Neuronal stem cell (in vitro differentiated cells): ENCODE measurements around the gene TUBB6.

Experiments used
- DNase-seq: peaks from one replicate; pipeline ENCODE4 v3.0.0-alpha.2; 2013; ENCODE audit warnings: low spot score
- H2AFZ ChIP-seq: one replicate; pipeline ENCODE4 v1.6.1; 2013; ENCODE audit warnings: mild to moderate bottlenecking, low read length, inconsistent platforms
- H2AK5ac ChIP-seq: 2 replicates; pipeline ENCODE4 v1.6.1; 2013; ENCODE audit warnings: low read depth, mild to moderate bottlenecking, inconsistent platforms, low read length, moderate library complexity, mixed read lengths
- H2BK120ac ChIP-seq: 2 replicates; pipeline ENCODE4 v1.6.1; 2013; ENCODE audit warnings: low read depth, mild to moderate bottlenecking, inconsistent platforms, low read length, moderate library complexity, mixed read lengths
- H2BK12ac ChIP-seq: one replicate; pipeline ENCODE4 v1.6.1; 2013; ENCODE audit warnings: low read length, inconsistent platforms
- H2BK15ac ChIP-seq: 2 replicates; pipeline ENCODE4 v1.6.1; 2013; ENCODE audit warnings: mild to moderate bottlenecking, low read length, inconsistent platforms, mixed read lengths
- H2BK5ac ChIP-seq: one replicate; pipeline ENCODE4 v1.6.1; 2013; ENCODE audit warnings: inconsistent platforms, mild to moderate bottlenecking, low read length, moderate library complexity
- H3K14ac ChIP-seq: one replicate; pipeline ENCODE4 v1.6.1; 2013; ENCODE audit warnings: low read length, inconsistent platforms
- H3K18ac ChIP-seq: 2 replicates; pipeline ENCODE4 v1.6.1; 2013; ENCODE audit warnings: low read length, inconsistent platforms
- H3K23ac ChIP-seq: 2 replicates; pipeline ENCODE4 v1.6.1; 2013; ENCODE audit warnings: low read depth, mild to moderate bottlenecking, mixed read lengths, low read length, inconsistent platforms; ENCODE audit not compliant: poor library complexity
- H3K27ac ChIP-seq: replicated peaks from 3 replicates; pipeline ENCODE4 v1.5.1; 2013; ENCODE audit warnings: low read length, inconsistent platforms
- H3K27me3 ChIP-seq, 3 experiments: 2 replicates each; pipeline ENCODE4 v1.6.1; 2013; ENCODE audit warnings: low read length in 3 of 3, mild to moderate bottlenecking in 2 of 3, inconsistent platforms in 1 of 3, low read depth in 1 of 3, mixed read lengths in 1 of 3, moderate library complexity in 1 of 3; ENCODE audit not compliant: control insufficient read depth in 3 of 3, insufficient read depth in 3 of 3
- H3K36me3 ChIP-seq, 2 donors: replicated peaks in 1 of 2; 2 replicates each; pipeline ENCODE4 v1.6.1; 2013; ENCODE audit warnings: low read length in 2 of 2; ENCODE audit not compliant: control insufficient read depth in 2 of 2, insufficient read depth in 2 of 2
- H3K4ac ChIP-seq: 2 replicates; pipeline ENCODE4 v1.6.1; 2013; ENCODE audit warnings: inconsistent platforms, mild to moderate bottlenecking, low read length, moderate library complexity
- H3K4me1 ChIP-seq, 2 donors: 1 replicate in 1 of 2; 2 replicates in 1 of 2; pipeline ENCODE4 v1.6.1; 2013; ENCODE audit warnings: low read length in 2 of 2, low read depth in 1 of 2; ENCODE audit not compliant: control insufficient read depth in 2 of 2, insufficient read depth in 1 of 2
- H3K4me2 ChIP-seq: one replicate; pipeline ENCODE4 v1.6.1; 2013; ENCODE audit warnings: mild to moderate bottlenecking, low read length, inconsistent platforms; ENCODE audit not compliant: insufficient read depth, poor library complexity, severe bottlenecking
- H3K4me3 ChIP-seq, 2 donors: 2 replicates each; pipeline ENCODE4 v1.5.1; 2013; ENCODE audit warnings: low read length in 2 of 2, mild to moderate bottlenecking in 2 of 2, inconsistent platforms in 1 of 2, moderate library complexity in 1 of 2
- H3K79me1 ChIP-seq: one replicate; pipeline ENCODE4 v1.6.1; 2013; ENCODE audit warnings: low read depth, mild to moderate bottlenecking, inconsistent platforms, low read length, moderate library complexity
- H3K9ac ChIP-seq: one replicate; pipeline ENCODE4 v1.6.1; 2013; ENCODE audit warnings: mild to moderate bottlenecking, low read depth, low read length, inconsistent platforms; ENCODE audit not compliant: poor library complexity
- H3K9me3 ChIP-seq, 2 donors: replicated peaks in 1 of 2; 2 replicates each; pipeline versions ENCODE3 to v1.6.1; 2013; ENCODE audit warnings: low read length in 2 of 2, mild to moderate bottlenecking in 2 of 2, inconsistent platforms in 1 of 2, low read depth in 1 of 2, mixed read lengths in 1 of 2, moderate library complexity in 1 of 2; ENCODE audit not compliant: control insufficient read depth in 2 of 2, insufficient read depth in 1 of 2
- H4K8ac ChIP-seq: one replicate; pipeline ENCODE4 v1.6.1; 2013; ENCODE audit warnings: low read depth, mild to moderate bottlenecking, inconsistent platforms, low read length, moderate library complexity
- H4K91ac ChIP-seq: one replicate; pipeline ENCODE4 v1.6.1; 2013; ENCODE audit warnings: low read length, low read depth, mild to moderate bottlenecking, inconsistent platforms; ENCODE audit not compliant: poor library complexity
- WGBS, 2 donors: extraction: QIAGEN DNeasy Blood & Tissue Kit; methylation state at CpG; one replicate each; pipeline ENCODE4 v1.1.7; 2013; ENCODE audit warnings: missing lambda C conversion rate in 2 of 2, mixed read lengths in 1 of 2; ENCODE audit not compliant: insufficient read length in 2 of 2, insufficient replicate concordance in 1 of 2; ENCODE audit errors: extremely low coverage in 2 of 2; 5-methylcytosine and 5-hydroxymethylcytosine counted together

Gene TUBB6

DNA sequence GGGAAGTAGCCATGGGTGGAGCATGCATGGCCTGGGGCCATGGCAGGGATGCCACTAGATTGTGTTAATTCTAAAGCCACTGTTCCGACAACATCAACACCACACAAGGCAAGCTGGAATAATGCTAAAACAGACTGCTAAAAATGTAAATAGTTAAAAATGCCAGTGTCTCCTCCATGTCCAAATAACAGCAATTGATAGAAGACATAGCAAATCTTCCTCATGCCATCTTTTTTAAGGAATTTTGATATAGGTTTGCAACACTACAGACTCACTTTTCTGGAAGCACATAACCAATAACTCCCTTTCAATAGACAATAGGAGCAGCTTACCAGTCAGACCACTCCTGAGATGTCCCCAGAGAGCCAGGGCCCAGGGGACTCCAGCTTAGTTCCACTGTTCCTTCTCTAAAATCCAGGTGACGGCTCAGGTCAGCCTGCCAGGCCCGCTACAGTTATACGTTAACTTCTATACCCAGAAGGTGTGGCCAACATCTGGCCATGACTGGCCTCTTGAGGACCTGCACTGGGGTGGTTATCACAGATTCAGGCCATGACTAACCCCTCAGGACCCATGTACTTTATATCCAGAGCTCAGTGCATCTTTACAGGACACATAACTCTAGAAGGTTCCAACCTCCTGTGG is 20.3 kb downstream of the TUBB6 start:
- Histone ChIP-seq H3K18ac (no peak overlapping the region), H2BK5ac (no peak overlapping the region), H4K91ac (no peak overlapping the region), H3K27ac (no peak overlapping the region), H3K23ac (no peak overlapping the region), H2BK120ac (no peak overlapping the region), H3K27me3 (no peaks in the 10 kb centered on the region), H3K14ac (no peak overlapping the region), H3K79me1 (peaks cover 5% of the 10 kb centered on the region), H3K9ac (no peak overlapping the region), H2AFZ (no peak overlapping the region), H4K8ac (no peak overlapping the region), H2BK12ac (no peak overlapping the region), H3K4me3 (no peak overlapping the region), H2BK15ac (no peak overlapping the region), H3K4me1 (peaks cover 0 to 4% of the 10 kb centered on the region in 2 donors), H3K4me2 (no peak overlapping the region), H3K4ac (no peak overlapping the region), H2AK5ac (no peak overlapping the region), H3K36me3 (peaks cover 37 to 76% of the 10 kb centered on the region in 2 donors), H3K9me3 (peaks cover 0 to 5% of the 10 kb centered on the region in 2 donors)
- WGBS, 2 donors: no CpG with 5 or more reads among the region's 4 CpGs
- no peak for DNase-seq

DNA sequence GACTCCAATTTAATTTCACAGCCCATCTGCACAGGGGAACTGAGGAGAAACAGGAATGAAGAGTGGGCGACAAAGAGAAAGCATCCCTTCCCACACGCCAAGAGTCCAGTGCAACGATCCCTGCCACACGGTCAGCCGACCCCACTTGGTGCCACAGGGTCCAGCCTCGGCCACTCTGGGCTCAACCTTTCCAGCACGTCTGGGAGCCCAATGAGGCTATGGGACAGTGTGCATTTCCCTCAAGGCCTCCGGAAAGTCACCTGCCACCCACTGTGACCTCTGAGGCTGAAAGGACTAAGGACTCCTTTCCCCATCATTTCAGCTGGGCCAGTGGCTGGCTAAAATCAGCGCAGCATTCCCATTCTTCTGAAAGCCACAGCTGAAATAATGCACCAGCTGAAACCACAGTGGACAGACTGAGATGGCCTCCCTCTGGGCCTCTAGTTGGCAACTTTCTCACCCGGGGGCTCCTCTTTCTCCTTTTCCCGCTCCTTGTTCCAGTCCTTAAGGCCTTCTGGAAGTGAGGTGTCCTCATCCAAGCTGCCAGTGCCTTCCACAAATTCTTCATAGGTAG is 21.2 kb downstream of the TUBB6 start:
- H2AFZ ChIP-seq: no peak overlapping the region
- no peak for DNase-seq
- no peak overlapping the region for H4K8ac ChIP-seq
- peaks cover 41 to 79% of the 10 kb centered on the region in 2 donors for H3K36me3 ChIP-seq
- H3K4me2 ChIP-seq: no peak overlapping the region
- H3K9ac ChIP-seq: no peak overlapping the region
- peaks cover 0 to 8% of the 10 kb centered on the region in 2 donors for H3K4me1 ChIP-seq
- H3K9me3 ChIP-seq: peaks cover 0 to 5% of the 10 kb centered on the region in 2 donors
- no peak overlapping the region for H3K4ac ChIP-seq
- H2BK15ac ChIP-seq: no peak overlapping the region
- H2BK12ac ChIP-seq: no peak overlapping the region
- no peak overlapping the region for H2AK5ac ChIP-seq
- no peak overlapping the region for H3K4me3 ChIP-seq
- H2BK120ac ChIP-seq: no peak overlapping the region
- no peak overlapping the region for H4K91ac ChIP-seq
- no peaks in the 10 kb centered on the region for H3K27me3 ChIP-seq
- H3K18ac ChIP-seq: no peak overlapping the region
- H3K79me1 ChIP-seq: peaks cover 5% of the 10 kb centered on the region
- no CpG with 5 or more reads among the region's 11 CpGs for WGBS, 2 donors
- H3K23ac ChIP-seq: no peak overlapping the region
- H3K14ac ChIP-seq: no peak overlapping the region
- no peak overlapping the region for H2BK5ac ChIP-seq
- H3K27ac ChIP-seq: no peak overlapping the region

GRCh38 chr18:12330766-12331165 is 22.7 kb downstream of the TUBB6 start:
- H3K4ac ChIP-seq: no peak overlapping the region
- no peak overlapping the region for H2BK12ac ChIP-seq
- H3K27ac ChIP-seq: no peak overlapping the region
- H4K8ac ChIP-seq: no peak overlapping the region
- no peak overlapping the region for H3K9ac ChIP-seq
- H2AK5ac ChIP-seq: no peak overlapping the region
- no peak overlapping the region for H2AFZ ChIP-seq
- WGBS, 2 donors: no CpG with 5 or more reads among the region's 4 CpGs
- H3K4me2 ChIP-seq: no peak overlapping the region
- no peak overlapping the region for H3K4me3 ChIP-seq
- peaks cover 7 to 24% of the 10 kb centered on the region in 2 donors for H3K4me1 ChIP-seq
- H2BK15ac ChIP-seq: no peak overlapping the region
- no peaks in the 10 kb centered on the region for H3K27me3 ChIP-seq
- H3K9me3 ChIP-seq: peaks cover 0 to 1% of the 10 kb centered on the region in 2 donors
- no peak overlapping the region for H2BK5ac ChIP-seq
- no peak overlapping the region for H2BK120ac ChIP-seq
- H3K36me3 ChIP-seq: peaks cover 30 to 79% of the 10 kb centered on the region in 2 donors
- no peak overlapping the region for H3K23ac ChIP-seq
- no peak overlapping the region for H3K18ac ChIP-seq
- H3K14ac ChIP-seq: no peak overlapping the region
- no peak overlapping the region for H4K91ac ChIP-seq
- no peak for DNase-seq
- H3K79me1 ChIP-seq: peaks cover 3% of the 10 kb centered on the region

DNA sequence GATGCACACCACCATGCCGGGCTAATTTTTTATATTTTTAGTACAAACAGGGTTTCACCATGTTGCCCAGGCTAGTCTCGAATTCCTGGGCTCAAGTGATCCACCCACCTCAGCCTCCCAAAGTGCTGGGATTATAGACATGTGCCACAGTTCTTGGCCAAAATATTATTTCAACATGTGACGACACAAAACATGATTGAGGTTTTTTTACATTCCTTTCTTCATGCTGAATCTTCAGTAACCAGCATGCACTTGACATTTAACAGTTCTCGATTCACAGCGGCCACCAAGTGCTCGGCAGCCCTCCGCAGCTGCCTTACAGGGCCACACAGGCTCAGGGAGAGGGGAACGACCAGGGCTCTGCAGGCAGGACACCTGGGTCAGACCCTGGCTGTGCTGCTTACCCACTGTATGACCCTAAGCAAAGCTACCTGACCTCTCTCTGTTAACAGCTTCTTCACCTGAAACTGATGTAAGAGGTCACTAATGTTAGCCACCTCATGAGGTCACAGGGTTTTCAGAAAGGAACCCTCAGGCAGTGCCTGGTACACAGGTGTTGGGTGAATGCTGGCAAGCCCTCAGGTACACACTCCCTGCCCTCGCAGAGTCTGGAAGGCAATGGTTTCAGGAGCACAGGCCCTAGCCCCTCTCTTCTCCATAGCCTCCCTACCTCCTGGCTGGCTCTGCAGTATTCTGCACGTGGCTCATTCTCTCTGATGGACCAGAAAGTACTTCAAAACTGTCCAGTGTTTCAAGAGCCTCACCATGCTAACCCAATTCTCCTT is 25.7 kb downstream of the TUBB6 start:
- Histone ChIP-seq H3K18ac (no peak overlapping the region), H3K4me3 (no peak overlapping the region), H3K79me1 (peaks cover 2% of the 10 kb centered on the region), H3K4ac (no peak overlapping the region), H3K27me3 (no peaks in the 10 kb centered on the region), H2AK5ac (no peak overlapping the region), H4K8ac (no peak overlapping the region), H3K9me3 (peaks cover 4 to 10% of the 10 kb centered on the region in 2 donors), H2BK12ac (peak overlapping the region; percentile 26), H3K4me1 (peaks cover 15 to 20% of the 10 kb centered on the region in 2 donors), H2BK5ac (no peak overlapping the region), H2BK15ac (no peak overlapping the region), H3K36me3 (peaks cover 15 to 78% of the 10 kb centered on the region in 2 donors), H2AFZ (no peak overlapping the region), H3K4me2 (no peak overlapping the region), H3K9ac (no peak overlapping the region), H4K91ac (no peak overlapping the region), H3K23ac (no peak overlapping the region), H3K14ac (no peak overlapping the region), H3K27ac (no peak overlapping the region), H2BK120ac (no peak overlapping the region)
- no peak for DNase-seq
- WGBS, 2 donors: no CpG with 5 or more reads among the region's 10 CpGs
